Measurements from ENCODE around the gene CYP39A1. TPM values are rescaled to one million over a fixed set of nuclear protein-coding genes. Genes with fewer than 3 reads are reported as not detected.

The CYP39A1 gene
- total RNA-seq, 2 donors from 2014 or later, result 17.6 to 31.2 TPM

DNA sequence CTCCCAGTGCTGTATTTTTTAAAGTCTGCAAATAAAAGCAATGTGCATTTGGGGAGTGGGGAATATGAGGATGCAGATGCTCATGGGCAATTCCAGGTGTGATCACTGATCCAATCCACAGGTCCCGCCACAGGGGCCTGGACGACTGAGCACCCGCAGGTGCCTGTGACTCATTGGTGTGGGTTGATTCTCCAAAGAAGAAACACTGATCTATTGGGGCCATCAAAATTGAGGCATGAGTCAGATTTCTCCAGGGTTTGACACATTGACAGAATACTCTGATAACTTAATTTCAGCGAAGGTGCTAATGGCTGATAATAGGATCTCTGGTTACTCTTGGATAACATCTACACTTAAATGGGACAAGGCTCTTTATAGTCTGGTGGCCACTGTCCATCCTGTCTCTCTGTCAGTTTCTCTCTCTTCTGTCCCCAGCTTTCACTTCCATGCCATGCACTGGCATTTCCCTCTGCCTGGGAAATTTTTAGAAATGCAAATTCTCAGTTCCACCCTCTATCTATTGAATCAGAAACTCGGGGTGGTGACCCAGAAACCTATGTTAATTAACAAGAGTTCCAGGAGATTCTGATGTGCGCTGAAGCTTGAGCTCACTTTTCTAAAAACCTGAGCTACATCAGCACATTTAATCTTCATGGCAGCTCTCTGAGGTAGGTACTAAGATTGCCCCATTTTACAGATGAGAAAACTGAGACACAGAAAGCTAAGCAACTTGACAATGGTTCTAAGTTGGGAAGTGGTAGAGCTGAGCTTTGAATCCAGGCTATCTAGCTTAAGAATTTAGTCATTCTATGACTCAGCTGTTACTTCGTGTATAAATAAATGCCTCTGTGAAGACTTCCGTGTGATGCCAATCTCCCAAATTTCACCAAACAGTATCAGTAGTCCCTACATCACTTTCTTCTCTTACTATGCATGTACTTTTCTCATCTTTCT, 151.2 kb downstream of the CYP39A1 start:
- 78% methylated on average over 8 of the region's 8 CpGs for WGBS
- H3K4me3 ChIP-seq, result no peak overlapping the region
- peak overlapping the region in 1 of 2 donors; percentile 3 for H3K27ac ChIP-seq
- no peak for DNase-seq (ENCODE audit: low spot score)
- no peaks in the 10 kb centered on the region for H3K27me3 ChIP-seq (replicated peaks; ENCODE audit: insufficient read depth)
- intact Hi-C loops (cut with DNase I), result loop anchor here (10.0 kb wide), 1 partner anchor 83 kb away; no protein-coding TSS in a partner anchor
- TF ChIP-seq POLR2AphosphoS5 (IDR thresholded peaks at IDR 0.05) (no peak), POLR2A (IDR thresholded peaks at IDR 0.05) (no peak)
- TF ChIP-seq, protein P1, sequence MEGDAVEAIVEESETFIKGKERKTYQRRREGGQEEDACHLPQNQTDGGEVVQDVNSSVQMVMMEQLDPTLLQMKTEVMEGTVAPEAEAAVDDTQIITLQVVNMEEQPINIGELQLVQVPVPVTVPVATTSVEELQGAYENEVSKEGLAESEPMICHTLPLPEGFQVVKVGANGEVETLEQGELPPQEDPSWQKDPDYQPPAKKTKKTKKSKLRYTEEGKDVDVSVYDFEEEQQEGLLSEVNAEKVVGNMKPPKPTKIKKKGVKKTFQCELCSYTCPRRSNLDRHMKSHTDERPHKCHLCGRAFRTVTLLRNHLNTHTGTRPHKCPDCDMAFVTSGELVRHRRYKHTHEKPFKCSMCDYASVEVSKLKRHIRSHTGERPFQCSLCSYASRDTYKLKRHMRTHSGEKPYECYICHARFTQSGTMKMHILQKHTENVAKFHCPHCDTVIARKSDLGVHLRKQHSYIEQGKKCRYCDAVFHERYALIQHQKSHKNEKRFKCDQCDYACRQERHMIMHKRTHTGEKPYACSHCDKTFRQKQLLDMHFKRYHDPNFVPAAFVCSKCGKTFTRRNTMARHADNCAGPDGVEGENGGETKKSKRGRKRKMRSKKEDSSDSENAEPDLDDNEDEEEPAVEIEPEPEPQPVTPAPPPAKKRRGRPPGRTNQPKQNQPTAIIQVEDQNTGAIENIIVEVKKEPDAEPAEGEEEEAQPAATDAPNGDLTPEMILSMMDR (IDR thresholded peaks at IDR 0.05), result no peak
- no peaks in the 10 kb centered on the region for H3K9me3 ChIP-seq
- no peaks in the 10 kb centered on the region for H3K4me1 ChIP-seq (replicated peaks)
- H3K36me3 ChIP-seq, result no peaks in the 10 kb centered on the region

DNA sequence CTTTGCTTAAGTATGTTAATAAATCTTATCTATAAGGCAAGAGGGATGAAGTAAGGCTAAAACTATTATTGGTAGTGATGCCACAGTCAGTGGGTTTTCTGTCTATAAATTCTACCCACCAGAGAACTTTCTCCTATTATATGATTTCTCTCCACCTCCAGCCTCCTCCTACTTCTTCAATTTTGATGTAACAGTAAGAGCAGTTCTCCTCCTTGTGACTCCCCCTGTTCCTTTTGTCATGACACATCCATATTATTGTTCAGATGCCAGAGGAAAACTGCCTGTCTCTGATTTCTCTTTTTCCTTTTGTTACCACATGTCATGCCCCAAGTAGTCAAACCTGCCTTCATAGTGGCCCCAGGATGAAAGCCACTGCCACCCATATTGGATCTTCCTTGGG, 152.2 kb downstream of the CYP39A1 start:
- H3K27ac ChIP-seq, result no peak overlapping the region
- no peak for TF ChIP-seq POLR2A (IDR thresholded peaks at IDR 0.05)
- no peak for TF ChIP-seq POLR2AphosphoS5 (IDR thresholded peaks at IDR 0.05)
- TF ChIP-seq, protein P1 (IDR thresholded peaks at IDR 0.05), result no peak
- DNase-seq (ENCODE audit: low spot score), result no peak
- no peak overlapping the region for H3K4me3 ChIP-seq
- H3K4me1 ChIP-seq (replicated peaks), result no peaks in the 10 kb centered on the region
- intact Hi-C loops (cut with DNase I), result loop anchor here (10.0 kb wide), 1 partner anchor 84 kb away; no protein-coding TSS in a partner anchor
- H3K36me3 ChIP-seq, result no peaks in the 10 kb centered on the region
- H3K27me3 ChIP-seq (replicated peaks; ENCODE audit: insufficient read depth), result no peaks in the 10 kb centered on the region
- H3K9me3 ChIP-seq, result no peaks in the 10 kb centered on the region

Other genes with a start within 250 kb of the CYP39A1 start
- 10 to 100 TPM; 12.3 to 14.2 TPM for gene RCAN2, start 161.4 kb downstream of the CYP39A1 start, total RNA-seq
- gene SLC25A27, start 157 bp upstream of the CYP39A1 start, total RNA-seq, result 10 to 100 TPM; 33.7 to 43.7 TPM
- gene TDRD6, start 35.1 kb upstream of the CYP39A1 start, total RNA-seq, result 10 to 100 TPM in 1 of 2 donors, under 1 TPM in 1; 0.91 to 13.0 TPM
- 10 to 100 TPM in 1 of 2 donors, 1 to 10 TPM in 1; 6.2 to 38.2 TPM for gene PLA2G7, start 82.6 kb upstream of the CYP39A1 start, total RNA-seq
- not detected for gene ANKRD66, start 94.1 kb upstream of the CYP39A1 start, total RNA-seq
- gene MEP1A, start 140.6 kb upstream of the CYP39A1 start, total RNA-seq, result under 1 TPM in 1 of 2 donors, not detected in 1; 0.34 TPM

All from prostate gland (tissue), 2 donors.